Keratinocyte (primary cell): ENCODE results near the gene UBE2QL1. TPM values are rescaled to one million over a fixed set of nuclear protein-coding genes. Genes with fewer than 3 reads are reported as not detected.

Experiments
- DNase-seq: peaks from one replicate; pipeline ENCODE4 v3.0.0-alpha.2; 2011; ENCODE audit warnings: low read depth, missing footprints, low spot score
- FAIRE-seq: peaks from 2 replicates; lab custom pipeline; 2011; peaks lifted over from hg19 to GRCh38; lab: Jason Lieb, UNC
- H2AFZ ChIP-seq: 2 replicates; pipeline ENCODE4 v1.6.0; 2012; ENCODE audit warnings: low read length, control low read depth, inconsistent platforms; ENCODE audit not compliant: control insufficient read depth
- H3K27ac ChIP-seq: 2 replicates; pipeline ENCODE4 v1.5.1; 2011; ENCODE audit warnings: low read length; ENCODE audit not compliant: control insufficient read depth, insufficient read depth
- H3K27me3 ChIP-seq: 3 replicates; pipeline ENCODE4 v1.6.0; 2011; ENCODE audit warnings: low read length; ENCODE audit not compliant: control insufficient read depth, insufficient read depth; ENCODE audit errors: extremely low read depth
- H3K36me3 ChIP-seq, 2 experiments: 2 replicates in 1 of 2; 3 replicates in 1 of 2; pipeline ENCODE4 v1.5.1; 2011; ENCODE audit warnings: low read length in 2 of 2, mild to moderate bottlenecking in 1 of 2; ENCODE audit not compliant: control insufficient read depth in 2 of 2, insufficient read depth in 2 of 2; ENCODE audit errors: extremely low read depth in 1 of 2
- H3K4me1 ChIP-seq: 3 replicates; pipeline ENCODE4 v1.5.1; 2011; ENCODE audit warnings: low read length; ENCODE audit not compliant: control insufficient read depth, insufficient read depth; ENCODE audit errors: extremely low read depth
- H3K4me2 ChIP-seq: 3 replicates; pipeline ENCODE4 v1.6.0; 2011; ENCODE audit warnings: low read depth, low read length; ENCODE audit not compliant: control insufficient read depth, insufficient read depth; ENCODE audit errors: extremely low read depth
- H3K4me3 ChIP-seq, 3 experiments: fragments of 200-600 bp in 1 of 3; sonication (generic) in 1 of 3; 2 replicates in 2 of 3; 3 replicates in 1 of 3; pipeline ENCODE4 v1.5.1; 2011 to 2016; ENCODE audit warnings: low read length in 3 of 3, mild to moderate bottlenecking in 3 of 3, control low read depth in 2 of 3, inconsistent platforms in 1 of 3, low read depth in 1 of 3, mixed read lengths in 1 of 3, mixed run types in 1 of 3, moderate library complexity in 1 of 3; ENCODE audit not compliant: control insufficient read depth in 2 of 3, insufficient read depth in 2 of 3; ENCODE audit errors: extremely low read depth in 1 of 3
- H3K79me2 ChIP-seq: 2 replicates; pipeline ENCODE4 v1.6.0; 2012; ENCODE audit warnings: low read length; ENCODE audit not compliant: control insufficient read depth, insufficient read depth
- H3K9ac ChIP-seq: 3 replicates; pipeline ENCODE4 v1.6.0; 2011; ENCODE audit warnings: low read length; ENCODE audit not compliant: control insufficient read depth, insufficient read depth; ENCODE audit errors: extremely low read depth
- H3K9me1 ChIP-seq: 3 replicates; pipeline ENCODE4 v1.6.0; 2011; ENCODE audit warnings: low read length; ENCODE audit not compliant: control insufficient read depth, insufficient read depth; ENCODE audit errors: extremely low read depth
- H3K9me3 ChIP-seq: 2 replicates; pipeline ENCODE4 v1.5.1; 2012; ENCODE audit warnings: low read depth, low read length; ENCODE audit not compliant: control insufficient read depth
- H4K20me1 ChIP-seq: 3 replicates; pipeline ENCODE4 v1.6.0; 2011; ENCODE audit warnings: low read length; ENCODE audit not compliant: control insufficient read depth, insufficient read depth; ENCODE audit errors: extremely low read depth
- EZH2 ChIP-seq: IDR thresholded peaks from one replicate; pipeline ENCODE4 v1.6.1; 2012; ENCODE audit warnings: inconsistent platforms, mild to moderate bottlenecking, low read length, moderate library complexity
- dilution Hi-C: fragments of 300-500 bp; cut with MboI; formaldehyde crosslinking; loops from one replicate; pipeline ENCODE4 v1.7.0; 2020; ENCODE audit warnings: low sequenced_read_pairs; ENCODE audit not compliant: extremely low pct_ligation_motif_present
- polyA plus RNA-seq, 5 experiments: library from polyadenylated mRNA; depleted of rRNA in 3 of 5; stranded (reverse) in 3 of 5; stranded (forward) in 1 of 5; unstranded in 1 of 5; fragments of >200 nt; gene quantifications; 1 replicate in 1 of 5; 2 replicates in 3 of 5; 3 replicates in 1 of 5; pipeline versions ENCODE4 v1.2.1 to v1.2.3, GENCODE V29; 2011 to 2012; ENCODE audit warnings: missing spikeins in 2 of 5, low read depth in 1 of 5, low replicate concordance in 1 of 5
- TF ChIP-seq, protein P1 (sequence below), 3 experiments: IDR thresholded peaks in 1 of 3; conservative IDR thresholded peaks in 1 of 3; optimal IDR thresholded peaks in 1 of 3; 2 replicates in 2 of 3; 3 replicates in 1 of 3; pipeline versions ENCODE3 to v1.5.1; 2011; ENCODE audit warnings: low read length in 3 of 3, mild to moderate bottlenecking in 3 of 3, moderate library complexity in 2 of 3, control low read depth in 1 of 3, inconsistent platforms in 1 of 3; ENCODE audit not compliant: insufficient read depth in 2 of 3; ENCODE audit errors: extremely low read depth in 1 of 3

The UBE2QL1 gene
- polyA plus RNA-seq, 1 donor (not counting 4 experiments of a cell fraction or from before 2014, with no cell fraction given), result not detected

DNA sequence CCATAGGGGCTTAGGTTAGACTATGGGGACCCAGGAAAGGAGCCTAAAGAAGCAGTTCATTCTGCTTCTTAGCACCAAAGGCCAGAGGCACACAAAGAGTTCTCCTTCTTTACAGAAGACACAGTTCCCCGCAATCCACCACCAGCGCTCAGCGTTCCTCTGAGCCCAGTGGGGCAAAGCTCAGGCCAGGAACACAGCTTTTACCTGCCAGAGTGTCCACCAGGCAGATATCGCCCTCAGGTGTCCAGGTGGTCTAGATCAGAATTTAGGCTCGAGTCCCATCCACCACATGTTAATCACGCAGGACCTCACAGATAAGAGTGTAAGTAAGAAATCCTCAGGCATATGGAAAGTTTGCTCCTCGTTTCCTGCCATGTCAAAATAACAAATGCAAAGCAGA, 53.0 kb downstream of the UBE2QL1 start:
- Histone ChIP-seq H3K4me2 (no peak overlapping the region), H3K27me3 (no peaks in the 10 kb centered on the region), H3K9me1 (no peaks in the 10 kb centered on the region), H3K4me1 (no peaks in the 10 kb centered on the region), H2AFZ (no peak overlapping the region), H3K9ac (no peak overlapping the region), H3K4me3 (no peak overlapping the region), H3K9me3 (no peaks in the 10 kb centered on the region), H3K27ac (no peak overlapping the region), H3K36me3 (no peaks in the 10 kb centered on the region), H4K20me1 (no peaks in the 10 kb centered on the region), H3K79me2 (no peaks in the 10 kb centered on the region)
- DNase-seq (no peak), FAIRE-seq (no peak)
- TF ChIP-seq, protein P1, sequence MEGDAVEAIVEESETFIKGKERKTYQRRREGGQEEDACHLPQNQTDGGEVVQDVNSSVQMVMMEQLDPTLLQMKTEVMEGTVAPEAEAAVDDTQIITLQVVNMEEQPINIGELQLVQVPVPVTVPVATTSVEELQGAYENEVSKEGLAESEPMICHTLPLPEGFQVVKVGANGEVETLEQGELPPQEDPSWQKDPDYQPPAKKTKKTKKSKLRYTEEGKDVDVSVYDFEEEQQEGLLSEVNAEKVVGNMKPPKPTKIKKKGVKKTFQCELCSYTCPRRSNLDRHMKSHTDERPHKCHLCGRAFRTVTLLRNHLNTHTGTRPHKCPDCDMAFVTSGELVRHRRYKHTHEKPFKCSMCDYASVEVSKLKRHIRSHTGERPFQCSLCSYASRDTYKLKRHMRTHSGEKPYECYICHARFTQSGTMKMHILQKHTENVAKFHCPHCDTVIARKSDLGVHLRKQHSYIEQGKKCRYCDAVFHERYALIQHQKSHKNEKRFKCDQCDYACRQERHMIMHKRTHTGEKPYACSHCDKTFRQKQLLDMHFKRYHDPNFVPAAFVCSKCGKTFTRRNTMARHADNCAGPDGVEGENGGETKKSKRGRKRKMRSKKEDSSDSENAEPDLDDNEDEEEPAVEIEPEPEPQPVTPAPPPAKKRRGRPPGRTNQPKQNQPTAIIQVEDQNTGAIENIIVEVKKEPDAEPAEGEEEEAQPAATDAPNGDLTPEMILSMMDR (optimal IDR thresholded peaks at IDR 0.05 in 1 of 3, IDR thresholded peaks at IDR 0.05 in 1 of 3, conservative IDR thresholded peaks at IDR 0.05 in 1 of 3; ENCODE audit: extremely low read depth in 1 of 3, insufficient read depth in 2 of 3, low read length in 3 of 3), result no peak
- no peak for TF ChIP-seq EZH2
- dilution Hi-C loops, result no loop called here

DNA sequence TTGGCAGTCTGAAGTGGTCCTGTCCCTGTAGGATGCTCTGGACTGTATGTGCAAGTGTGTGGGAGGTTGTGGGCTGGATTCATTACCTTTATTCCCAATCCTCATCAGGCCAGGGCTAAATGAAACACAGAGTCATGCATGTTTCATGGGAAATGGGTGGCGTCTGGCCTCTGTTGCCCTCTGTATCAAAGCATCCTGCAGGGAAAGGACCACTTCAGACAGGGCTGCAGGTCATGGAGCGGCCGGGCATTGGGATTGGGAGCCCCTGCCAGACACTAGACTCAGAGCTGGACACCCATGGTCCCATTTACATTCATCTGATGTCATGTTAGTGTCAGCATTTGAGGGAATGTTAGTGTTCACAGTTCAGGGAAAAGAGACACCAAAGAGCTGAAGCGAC, 53.8 kb downstream of the UBE2QL1 start:
- no peaks in the 10 kb centered on the region for H3K79me2 ChIP-seq
- H3K4me3 ChIP-seq, result no peak overlapping the region
- H3K9me1 ChIP-seq, result no peaks in the 10 kb centered on the region
- DNase-seq (no peak), FAIRE-seq (no peak)
- no peaks in the 10 kb centered on the region for H4K20me1 ChIP-seq
- H2AFZ ChIP-seq, result no peak overlapping the region
- no peaks in the 10 kb centered on the region for H3K4me1 ChIP-seq
- no peak overlapping the region for H3K4me2 ChIP-seq
- dilution Hi-C loops, result no loop called here
- H3K27ac ChIP-seq, result no peak overlapping the region
- no peaks in the 10 kb centered on the region for H3K9me3 ChIP-seq
- no peaks in the 10 kb centered on the region for H3K27me3 ChIP-seq
- TF ChIP-seq, protein P1 (optimal IDR thresholded peaks at IDR 0.05 in 1 of 3, IDR thresholded peaks at IDR 0.05 in 1 of 3, conservative IDR thresholded peaks at IDR 0.05 in 1 of 3; ENCODE audit: extremely low read depth in 1 of 3, insufficient read depth in 2 of 3, low read length in 3 of 3), result no peak
- no peak for TF ChIP-seq EZH2
- H3K36me3 ChIP-seq, result no peaks in the 10 kb centered on the region
- H3K9ac ChIP-seq, result no peak overlapping the region
